GM21447 (cell line): Measurements from ENCODE around the gene LEP.
"Not testable (repeated sequence)": the region's sequence is repeated elsewhere in the genome, so short reads cannot be mapped to it uniquely, and the experiment has no call there.

ENCODE experiments used
- ATAC-seq: cut with Tn5 transposase; IDR thresholded peaks from one replicate; pipeline ENCODE4 v1.9.1; 2021; ENCODE audit not compliant: unreplicated experiment

LEP gene

GRCh38 chr7:128210590-128211570, 30.2 kb upstream of the LEP start:
- no peak for ATAC-seq

GRCh38 chr7:128211626-128212025, 29.5 kb upstream of the LEP start:
- no peak for ATAC-seq

- no peak for ATAC-seq
Measured at GRCh38 chr7:128214463-128214862, 26.6 kb upstream of the LEP start.

- no peak for ATAC-seq
Measured at GRCh38 chr7:128215281-128215680, 25.8 kb upstream of the LEP start.

GRCh38 chr7:128215739-128216138, 25.3 kb upstream of the LEP start:
- no peak for ATAC-seq

GRCh38 chr7:128217030-128217805, 23.9 kb upstream of the LEP start:
- no peak for ATAC-seq

- no peak for ATAC-seq
Measured at GRCh38 chr7:128217967-128218652, 23.0 kb upstream of the LEP start.

- no peak for ATAC-seq
Measured at GRCh38 chr7:128219636-128220035, 21.4 kb upstream of the LEP start.

GRCh38 chr7:128221929-128222403, 19.1 kb upstream of the LEP start:
- ATAC-seq: no peak

GRCh38 chr7:128226132-128226980, 14.7 kb upstream of the LEP start:
- no peak for ATAC-seq

- no peak for ATAC-seq
Measured at GRCh38 chr7:128227271-128227670, 13.8 kb upstream of the LEP start.

- ATAC-seq: no peak
Measured at GRCh38 chr7:128231021-128231420, 10.1 kb upstream of the LEP start.

GRCh38 chr7:128231677-128232076, 9.4 kb upstream of the LEP start:
- ATAC-seq: no peak

GRCh38 chr7:128233471-128233870, 7.6 kb upstream of the LEP start:
- no peak for ATAC-seq

GRCh38 chr7:128234476-128235026, 6.5 kb upstream of the LEP start:
- ATAC-seq: no peak

GRCh38 chr7:128235471-128235870, 5.6 kb upstream of the LEP start:
- ATAC-seq: no peak

- peak; percentile 58 for ATAC-seq
Measured at GRCh38 chr7:128236924-128237586, 4.0 kb upstream of the LEP start.

- not testable (repeated sequence) for ATAC-seq
Measured at GRCh38 chr7:128239146-128239545, 1.9 kb upstream of the LEP start.

GRCh38 chr7:128242661-128243060, 1.6 kb downstream of the LEP start:
- no peak for ATAC-seq
